Ovary (tissue), 3 donors: ENCODE data around the gene ARFGEF3.

Experiments used
- CTCF ChIP-seq, 3 donors: fragments of 450-650 bp in 2 of 3; fragments of 200-600 bp in 1 of 3; IDR thresholded peaks; one replicate each; pipeline versions ENCODE4 v1.5.1 to v1.8.0; 2016 to 2022; ENCODE audit warnings: antibody characterized with exemption in 3 of 3, mild to moderate bottlenecking in 1 of 3
- POLR2A ChIP-seq: fragments of 450-650 bp; IDR thresholded peaks from one replicate; pipeline ENCODE4 v1.6.1; 2017; ENCODE audit warnings: antibody characterized with exemption, mild to moderate bottlenecking, moderate library complexity
- donor health status: DM: no; HTN: no; CAD: no.

DNA sequence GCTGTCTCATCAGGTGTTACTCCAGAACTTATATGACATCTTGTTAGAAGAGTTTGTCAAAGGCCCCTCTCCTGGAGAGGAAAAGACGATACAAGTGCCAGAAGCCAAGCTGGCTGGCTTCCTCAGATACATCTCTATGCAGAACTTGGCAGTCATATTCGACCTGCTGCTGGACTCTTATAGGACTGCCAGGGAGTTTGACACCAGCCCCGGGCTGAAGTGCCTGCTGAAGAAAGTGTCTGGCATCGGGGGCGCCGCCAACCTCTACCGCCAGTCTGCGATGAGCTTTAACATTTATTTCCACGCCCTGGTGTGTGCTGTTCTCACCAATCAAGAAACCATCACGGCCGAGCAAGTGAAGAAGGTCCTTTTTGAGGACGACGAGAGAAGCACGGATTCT, 172.3 kb downstream of the ARFGEF3 start:
- TF ChIP-seq CTCF (IDR thresholded peaks at IDR 0.05) (no peak), POLR2A (no peak)
